Measurements from ENCODE around the gene CHSY1. TPM values are rescaled to one million over a fixed set of nuclear protein-coding genes. Genes with fewer than 3 reads are reported as not detected.

The CHSY1 gene
- total and polyA plus RNA-seq, 2 of the 4 experiments (the other 2 are of a cell fraction), result 40.9 to 53.2 TPM

DNA sequence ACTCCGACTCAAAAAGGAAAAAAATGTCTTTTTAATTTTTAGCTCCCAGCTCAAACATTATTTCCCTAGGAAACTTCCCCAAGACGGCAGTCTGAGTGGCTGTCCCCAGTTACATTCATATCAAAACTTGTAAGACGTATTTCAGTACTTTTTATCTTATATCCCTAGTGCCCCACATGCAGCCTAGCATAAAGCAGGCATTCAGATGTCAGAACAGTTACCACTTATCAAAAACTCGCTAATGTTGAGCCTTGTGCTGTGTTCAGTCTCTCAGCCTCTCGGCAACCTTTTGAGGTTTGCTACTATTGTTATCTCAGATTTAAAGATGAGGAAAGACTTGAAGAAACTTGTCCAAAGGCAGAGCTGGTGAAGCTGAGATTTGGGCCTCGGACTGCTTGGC is 32.1 kb upstream of the CHSY1 start:
- H3K79me1 ChIP-seq (ENCODE audit: low read depth in 1 of 2, low read length in 2 of 2), result peaks cover 26 to 29% of the 10 kb centered on the region in 2 experiments
- H3K56ac ChIP-seq (ENCODE audit: extremely low read depth, insufficient read depth, low read length), result no peak overlapping the region
- DNase-seq, result no peak
- H2BK5ac ChIP-seq (ENCODE audit: low read depth, low read length, poor library complexity, severe bottlenecking), result no peak overlapping the region
- H3K9ac ChIP-seq (ENCODE audit: low read depth, low read length), result no peak overlapping the region
- no peak overlapping the region for H2BK20ac ChIP-seq (ENCODE audit: low read depth, low read length)
- H3K14ac ChIP-seq (replicated peaks; ENCODE audit: low read depth, low read length), result no peak overlapping the region
- peaks cover 12% of the 10 kb centered on the region for H4K20me1 ChIP-seq (ENCODE audit: insufficient read depth, low read length)
- H3K4me1 ChIP-seq (ENCODE audit: control insufficient read depth, insufficient read depth, low read length), result no peaks in the 10 kb centered on the region
- in situ Hi-C loops (cut with MboI; ENCODE audit: low sequenced_read_pairs), result no loop called here
- WGBS, 2 experiments (ENCODE audit: extremely low coverage in 2 of 2, insufficient read length in 1 of 2), result 90% methylated on average over 4 of the region's 6 CpGs; no CpG with 5 or more reads in 1 of the 2 experiments
- no peak for ATAC-seq (ENCODE audit: low read depth)
- H3K36me3 ChIP-seq (ENCODE audit: control insufficient read depth, insufficient read depth, low read length), result peaks cover 54% of the 10 kb centered on the region
- TF ChIP-seq RAD21 (IDR thresholded peaks at IDR 0.05; ENCODE audit: low read length), result no peak
- no peak for TF ChIP-seq MAFK (IDR thresholded peaks at IDR 0.05; ENCODE audit: low read depth, low read length)
- no peak for TF ChIP-seq NFE2L2 (IDR thresholded peaks at IDR 0.05; ENCODE audit: low read depth, low read length)
- no peak for TF ChIP-seq SMC3 (IDR thresholded peaks at IDR 0.05; ENCODE audit: low read depth, low read length)
- TF ChIP-seq CHD1 (IDR thresholded peaks at IDR 0.05; ENCODE audit: low read depth, low read length), result no peak
- TF ChIP-seq, protein P1, sequence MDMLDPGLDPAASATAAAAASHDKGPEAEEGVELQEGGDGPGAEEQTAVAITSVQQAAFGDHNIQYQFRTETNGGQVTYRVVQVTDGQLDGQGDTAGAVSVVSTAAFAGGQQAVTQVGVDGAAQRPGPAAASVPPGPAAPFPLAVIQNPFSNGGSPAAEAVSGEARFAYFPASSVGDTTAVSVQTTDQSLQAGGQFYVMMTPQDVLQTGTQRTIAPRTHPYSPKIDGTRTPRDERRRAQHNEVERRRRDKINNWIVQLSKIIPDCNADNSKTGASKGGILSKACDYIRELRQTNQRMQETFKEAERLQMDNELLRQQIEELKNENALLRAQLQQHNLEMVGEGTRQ (IDR thresholded peaks at IDR 0.05; ENCODE audit: low read depth, low read length), result no peak
- TF ChIP-seq POLR2A (IDR thresholded peaks at IDR 0.05; ENCODE audit: low read depth, low read length), result no peak
- TF ChIP-seq CEBPB (IDR thresholded peaks at IDR 0.05; ENCODE audit: low read depth, low read length), result no peak
- no peak for TF ChIP-seq BHLHE40 (IDR thresholded peaks at IDR 0.05; ENCODE audit: low read depth, low read length)
- TF ChIP-seq RFX5 (IDR thresholded peaks at IDR 0.05; ENCODE audit: low read depth, low read length), result no peak
- no peak for TF ChIP-seq MAZ (IDR thresholded peaks at IDR 0.05; ENCODE audit: borderline replicate concordance, low read depth, low read length)
- no peak overlapping the region for H4K8ac ChIP-seq (ENCODE audit: low read depth in 2 of 2, low read length in 2 of 2)
- H3K27ac ChIP-seq (ENCODE audit: insufficient read depth, low read length), result no peak overlapping the region
- H2AFZ ChIP-seq (replicated peaks; ENCODE audit: low read length, poor library complexity), result no peak overlapping the region
- H3K9me3 ChIP-seq (ENCODE audit: control insufficient read depth, insufficient read depth, low read length), result no peaks in the 10 kb centered on the region
- H2BK120ac ChIP-seq (ENCODE audit: low read depth, low read length), result no peak overlapping the region
- H3K9me1 ChIP-seq (ENCODE audit: insufficient read depth, low read length), result no peaks in the 10 kb centered on the region
- no peak overlapping the region for H3K4me2 ChIP-seq (ENCODE audit: low read depth, low read length)
- H3K4me3 ChIP-seq (ENCODE audit: insufficient read depth, low read depth, low read length), result no peak overlapping the region
- no peak overlapping the region for H2BK15ac ChIP-seq (ENCODE audit: low read depth, low read length)
- CTCF ChIA-PET, result no interaction called here
- no peak overlapping the region for H3K23ac ChIP-seq (ENCODE audit: low read depth, low read length)
- no peak overlapping the region for H2AK5ac ChIP-seq (ENCODE audit: low read depth, low read length)
- no peak overlapping the region for H3K4ac ChIP-seq (ENCODE audit: low read depth, low read length)
- dilution Hi-C loops (cut with HindIII; ENCODE audit: low sequenced_read_pairs, unreplicated experiment), result no loop called here
- intact Hi-C loops (cut with micrococcal nuclease), result no loop called here
- POLR2A ChIA-PET (ENCODE audit: unreplicated experiment), result no interaction called here
- no peaks in the 10 kb centered on the region for H3K27me3 ChIP-seq (ENCODE audit: control insufficient read depth, insufficient read depth, low read length)
- BruUV-seq (replicated peaks), result no TSS peak
- no peak overlapping the region for H4K5ac ChIP-seq (ENCODE audit: low read depth, low read length)
- no peak overlapping the region for H4K91ac ChIP-seq (ENCODE audit: insufficient read depth, low read depth, low read length)
- H2AK9ac ChIP-seq (replicated peaks; ENCODE audit: low read depth, low read length, poor library complexity), result no peak overlapping the region
- H3K18ac ChIP-seq (ENCODE audit: low read depth, low read length), result no peak overlapping the region
